TTC549 (cell line): ENCODE results near the gene FIBP.
"Not testable (repeated sequence)": the region's sequence is repeated elsewhere in the genome, so short reads cannot be mapped to it uniquely, and the experiment has no call there.

Experiments used
- FAIRE-seq: peaks from 2 replicates; lab custom pipeline; 2012; peaks lifted over from hg19 to GRCh38; lab: Jason Lieb, UNC

FIBP gene

DNA sequence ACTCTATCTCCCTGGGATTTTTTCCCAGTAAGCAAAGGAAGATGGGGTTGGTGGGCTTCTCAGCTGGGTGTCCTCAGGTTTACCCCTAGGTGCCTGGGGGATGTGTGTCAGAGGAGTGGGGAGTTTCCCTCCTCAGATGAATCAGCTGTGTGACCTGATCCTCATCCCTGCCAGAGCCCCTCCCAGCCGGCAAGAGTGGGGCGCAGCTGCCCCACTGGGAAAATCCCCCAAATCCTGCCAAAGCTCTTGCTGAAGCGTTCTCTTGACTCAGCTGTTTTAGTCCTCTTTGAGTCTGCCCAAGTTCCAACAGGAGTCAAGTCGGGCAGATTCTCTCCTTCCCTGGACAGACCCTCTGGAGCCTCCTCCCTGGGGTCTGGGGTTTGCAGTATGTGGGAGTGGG is 24.6 kb upstream of the FIBP start:
- no peak for FAIRE-seq

GRCh38 chr11:65911682-65912568 is 23.7 kb upstream of the FIBP start:
- FAIRE-seq = no peak

- FAIRE-seq = no peak
Observed at GRCh38 chr11:65907878-65908277, 19.6 kb upstream of the FIBP start.

GRCh38 chr11:65906602-65907001 is 18.3 kb upstream of the FIBP start:
- FAIRE-seq = no peak

- FAIRE-seq = no peak
Observed at GRCh38 chr11:65903715-65904114, 15.4 kb upstream of the FIBP start.

GRCh38 chr11:65903068-65903481 is 14.8 kb upstream of the FIBP start:
- no peak for FAIRE-seq

DNA sequence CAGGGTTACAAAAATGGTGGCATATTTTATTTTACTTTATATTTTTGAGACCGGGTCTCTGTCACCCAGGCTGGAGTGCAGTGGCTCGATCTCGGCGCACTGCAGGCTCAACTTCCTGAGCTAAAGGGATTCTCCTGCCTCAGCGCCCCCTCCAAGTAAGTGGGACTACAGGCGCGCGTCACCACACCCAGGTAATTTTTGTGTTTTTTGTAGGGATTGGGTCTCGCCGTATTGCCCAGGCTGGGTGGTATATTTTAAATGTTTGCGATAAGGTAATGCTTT is 12.6 kb upstream of the FIBP start:
- FAIRE-seq = no peak

DNA sequence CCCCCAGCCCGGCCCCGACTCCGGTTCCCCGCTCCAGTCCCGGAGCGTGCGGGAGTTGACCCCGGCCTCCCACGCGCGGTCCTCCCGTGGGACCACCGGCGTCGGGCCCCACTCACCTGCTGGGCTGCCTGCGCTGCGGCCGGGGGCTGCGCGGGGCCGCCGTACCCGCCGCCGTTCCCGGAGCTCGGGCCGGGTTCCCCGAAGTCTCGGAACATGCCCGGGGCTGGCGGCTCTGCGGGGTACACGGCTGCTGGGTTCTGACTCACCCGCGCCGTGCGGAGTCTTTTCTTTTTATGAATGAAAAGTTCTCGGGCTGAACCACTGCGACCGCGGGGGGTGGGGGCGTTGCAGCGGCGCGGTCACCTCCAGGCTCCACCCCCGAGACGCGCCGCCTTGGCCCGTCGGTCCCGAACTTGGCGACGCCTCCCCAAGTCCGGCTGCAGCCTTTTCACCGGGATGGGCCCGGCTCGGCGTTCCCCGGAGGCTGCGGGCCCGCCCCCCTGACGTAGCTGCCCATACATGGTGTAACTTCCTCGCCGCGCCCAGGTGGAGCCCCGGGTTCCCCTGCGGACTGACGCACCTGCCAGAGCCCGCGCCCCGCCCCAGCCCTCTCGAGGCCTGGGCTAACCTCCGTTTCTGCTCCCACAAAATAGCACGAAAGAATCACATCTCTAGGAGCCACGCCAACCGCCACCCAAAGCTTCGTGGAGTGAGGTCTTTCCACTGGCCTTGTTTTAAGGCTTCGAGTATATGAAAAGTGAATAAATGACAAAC is 12.0 kb upstream of the FIBP start, which contains the start of gene FOSL1:
Gene FOSL1, minus strand, starts transcription at position 264 of the 774 bp plus-strand sequence. Its CDS starts 49 bp downstream, at position 215.
- FAIRE-seq = no peak

- FAIRE-seq = no peak
Observed at GRCh38 chr11:65899356-65900124, 11.3 kb upstream of the FIBP start.

GRCh38 chr11:65898656-65899355 is 10.5 kb upstream of the FIBP start:
- no peak for FAIRE-seq

DNA sequence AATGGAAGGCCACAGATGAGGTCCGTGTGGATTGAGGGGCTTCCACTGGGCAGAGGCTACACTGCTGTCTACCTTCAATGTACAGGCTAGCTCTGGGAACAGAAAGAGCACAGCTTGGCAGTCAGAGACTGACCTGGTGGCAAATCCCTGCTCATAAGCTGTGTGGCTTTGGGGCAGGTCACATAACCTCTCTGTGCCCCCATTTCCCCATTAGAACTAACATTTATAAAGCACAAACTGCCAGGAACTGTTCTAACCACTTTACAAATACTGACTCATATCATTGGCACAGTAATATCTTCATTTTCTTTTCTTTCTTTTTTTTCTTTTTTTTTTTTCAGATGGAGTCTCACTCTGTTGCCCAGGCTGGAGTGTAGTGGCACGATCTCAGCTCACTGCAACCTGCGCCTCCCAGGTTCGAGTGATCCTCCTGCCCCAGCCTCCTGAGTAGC is 8.8 kb upstream of the FIBP start:
- FAIRE-seq = no peak

GRCh38 chr11:65896034-65896999 is 8.0 kb upstream of the FIBP start:
- FAIRE-seq = no peak

DNA sequence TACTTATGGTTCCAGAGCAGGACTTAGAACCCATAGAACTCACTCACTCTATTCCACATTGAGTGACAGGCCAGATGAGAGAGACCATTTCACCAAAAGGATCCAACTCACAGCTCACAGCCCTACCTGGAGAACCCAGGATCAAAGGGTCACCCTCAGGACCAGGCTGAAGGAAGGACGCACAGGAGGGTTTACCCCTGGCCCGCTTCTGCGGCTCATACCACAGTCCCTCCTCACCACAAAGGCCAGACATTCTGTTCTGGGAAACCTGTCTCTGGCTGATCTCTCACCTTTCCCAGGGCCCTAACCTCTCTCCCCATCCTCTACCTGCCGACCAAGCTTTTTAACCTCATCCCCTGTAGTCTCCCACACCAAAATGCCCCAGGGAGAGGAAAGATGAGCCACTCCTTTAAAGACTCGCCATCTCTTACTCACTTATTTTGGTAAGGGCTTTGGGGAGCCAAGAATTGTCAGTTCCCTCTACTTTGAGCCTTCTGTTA is 7.3 kb upstream of the FIBP start:
- no peak for FAIRE-seq

DNA sequence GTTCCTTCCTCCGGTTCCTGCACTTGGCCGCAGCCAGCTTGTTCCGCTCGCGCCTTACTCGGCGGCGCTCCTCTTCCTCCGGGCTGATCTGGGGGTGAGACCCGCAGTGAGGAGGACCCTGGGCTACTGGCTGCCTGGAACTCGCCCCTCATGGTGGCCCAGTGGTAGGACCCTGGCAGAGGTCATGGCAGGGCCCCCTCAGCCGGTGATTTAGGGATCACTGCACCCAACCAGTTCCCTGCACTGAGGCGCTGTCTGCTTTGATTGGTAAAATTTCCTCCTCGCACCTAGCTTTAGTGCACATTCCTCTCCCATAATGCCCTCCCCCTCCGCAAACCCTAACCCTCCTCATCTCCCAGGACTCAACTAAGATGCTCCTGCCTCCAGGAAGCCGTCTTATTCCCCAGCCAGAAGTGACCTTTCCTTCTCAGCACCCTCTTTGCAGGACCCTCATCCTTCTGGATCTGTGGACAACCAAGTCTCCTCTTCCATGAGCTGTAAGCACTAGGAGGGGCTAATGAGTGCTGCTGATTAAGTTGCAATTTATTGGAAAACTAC is 5.8 kb upstream of the FIBP start:
- FAIRE-seq = no peak

- FAIRE-seq = no peak
Observed at GRCh38 chr11:65892661-65893317, 4.5 kb upstream of the FIBP start.

GRCh38 chr11:65892137-65892540 is 3.9 kb upstream of the FIBP start:
- not testable (repeated sequence) for FAIRE-seq

GRCh38 chr11:65891219-65892136 is 3.2 kb upstream of the FIBP start:
- no peak for FAIRE-seq

- no peak for FAIRE-seq
Observed at GRCh38 chr11:65890324-65891218, 2.3 kb upstream of the FIBP start, which contains the start of gene CCDC85B. Gene CCDC85B, plus strand, starts transcription at chr11:65890673. Its CDS starts 111 bp downstream, at chr11:65890784.
